ENCODE measurements around the gene SH2D1B. TPM values are rescaled to one million over a fixed set of nuclear protein-coding genes. Genes with fewer than 3 reads are reported as not detected.

SH2D1B gene
- total and polyA plus RNA-seq, 10 of the 15 experiments (the other 5 are each of a cell fraction or from before 2014, with no cell fraction given), result 0.18 TPM; not detected in 9

GRCh38 chr1:162391790-162392563 is 20.0 kb downstream of the SH2D1B start:
- Histone ChIP-seq H3K27me3 (replicated peaks in 1 of 2; ENCODE audit: control insufficient read depth in 2 of 2, insufficient read depth in 2 of 2, low read length in 1 of 2) (peaks cover 0 to 5% of the 10 kb centered on the region in 2 experiments; a peak in 2 of 4 replicates), H3K4me3 (no peak overlapping the region), H3K9me3 (replicated peaks; ENCODE audit: control insufficient read depth, insufficient read depth, low read length) (no peaks in the 10 kb centered on the region), H3K79me2 (ENCODE audit: control insufficient read depth, insufficient read depth, low read length) (no peaks in the 10 kb centered on the region), H3K27ac (ENCODE audit: control insufficient read depth, insufficient read depth) (no peak overlapping the region), H4K20me1 (ENCODE audit: control insufficient read depth, insufficient read depth) (no peaks in the 10 kb centered on the region), H3K36me3 (ENCODE audit: control insufficient read depth in 2 of 2, insufficient read depth in 2 of 2, low read length in 1 of 2) (no peaks in the 10 kb centered on the region), H3K9ac (ENCODE audit: control insufficient read depth, insufficient read depth, low read length) (no peak overlapping the region), H3K4me1 (ENCODE audit: control insufficient read depth, insufficient read depth, low read length) (0 out of 2 replicates have a peak, but pooled peaks cover 4% of the 10 kb centered on the region), H3K4me2 (ENCODE audit: control insufficient read depth, insufficient read depth) (no peak overlapping the region), H2AFZ (ENCODE audit: control insufficient read depth, low read depth, low read length) (no peak overlapping the region)
- CTCF ChIA-PET, result interaction anchor here (0.6 to 6.9 kb wide), 14 partner anchors 12 to 644 kb away, joined by 3 to 126 read pairs (median 4); partner anchors contain the start of gene C1orf226
- ATAC-seq, result peak; percentile 66
- SMC1A ChIA-PET (ENCODE audit: uncharacterized antibody, unreplicated experiment), result interaction anchor here (0.6 to 6.4 kb wide), 9 partner anchors 16 to 355 kb away, joined by 3 to 84 read pairs (median 6); no protein-coding TSS in a partner anchor
- intact Hi-C loops (cut with micrococcal nuclease; ENCODE audit: unreplicated experiment), result loop anchor here (1.0 to 5.0 kb wide), 3 partner anchors 35 to 336 kb away; no protein-coding TSS in a partner anchor
- 46% methylated on average over 4 of the region's 4 CpGs for WGBS (ENCODE audit: insufficient coverage, insufficient replicate concordance, low lambda C conversion rate, missing lambda C conversion rate)
- RAD21 ChIA-PET (ENCODE audit: unreplicated experiment), result interaction anchor here (0.6 to 6.4 kb wide), 6 partner anchors 10 to 336 kb away, joined by 3 to 83 read pairs (median 5); no protein-coding TSS in a partner anchor
- FAIRE-seq, result no peak
- no peak for DNase-seq (ENCODE audit: low read depth, low spot score)
- in situ Hi-C loops (cut with MboI), result loop anchor here (5.0 kb wide), 1 partner anchor 335 kb away; no protein-coding TSS in a partner anchor
- BruUV-seq (replicated peaks), result no TSS peak
- POLR2A ChIA-PET, result no interaction called here
- TF ChIP-seq MEF2B (IDR thresholded peaks at IDR 0.05; ENCODE audit: partially characterized antibody, poor library complexity, severe bottlenecking) (no peak), CHD2 (IDR thresholded peaks at IDR 0.05; ENCODE audit: borderline replicate concordance, low read depth, low read length) (no peak), TARDBP (IDR thresholded peaks at IDR 0.05; ENCODE audit: borderline replicate concordance) (no peak), EED (IDR thresholded peaks at IDR 0.05; ENCODE audit: low read depth) (no peak), ATF7 (IDR thresholded peaks at IDR 0.05; ENCODE audit: low read depth) (peak; percentile 61), IKZF1 (conservative IDR thresholded peaks at IDR 0.05) (peak; percentile 69), USF1 (IDR thresholded peaks at IDR 0.05; ENCODE audit: borderline replicate concordance, extremely low read length, insufficient read depth, low read depth, low read length) (no peak), HDAC2 (IDR thresholded peaks at IDR 0.05) (no peak), HDGF (IDR thresholded peaks at IDR 0.05) (no peak), CEBPB (IDR thresholded peaks at IDR 0.05; ENCODE audit: borderline replicate concordance in 1 of 2, low read depth in 2 of 2, low read length in 2 of 2) (no peak), YY1 (IDR thresholded peaks at IDR 0.05; ENCODE audit: low read depth, low read length) (0 out of 2 replicates have a peak, but pooled peaks have one; percentile 30), TCF3 (IDR thresholded peaks at IDR 0.05; ENCODE audit: borderline replicate concordance, insufficient read depth, low read depth, low read length) (no peak), CHD4 (IDR thresholded peaks at IDR 0.05) (no peak), IRF4 (IDR thresholded peaks at IDR 0.05; ENCODE audit: low read depth, low read length) (no peak), ETV6 (conservative IDR thresholded peaks at IDR 0.05 in 1 of 2, IDR thresholded peaks at IDR 0.05 in 1 of 2; ENCODE audit: borderline replicate concordance in 1 of 2, low read depth in 1 of 2) (peak in 1 of 2 experiments; percentile 95; a peak in 2 of 4 replicates), SIX5 (IDR thresholded peaks at IDR 0.05; ENCODE audit: low read depth, low read length, severe bottlenecking) (no peak), RAD51 (IDR thresholded peaks at IDR 0.05) (0 out of 2 replicates have a peak, but pooled peaks have one; percentile 15), IRF3 (IDR thresholded peaks at IDR 0.05) (no peak), SMC3 (IDR thresholded peaks at IDR 0.05; ENCODE audit: borderline replicate concordance, low read length) (peak; percentile 84), MXI1 (IDR thresholded peaks at IDR 0.05; ENCODE audit: low read depth, low read length) (no peak), SRF (IDR thresholded peaks at IDR 0.05; ENCODE audit: low read depth in 2 of 2, low read length in 2 of 2) (no peak), EZH2 (IDR thresholded peaks at IDR 0.05; ENCODE audit: borderline replicate concordance, control insufficient read depth, low read depth, low read length) (no peak), NFYB (IDR thresholded peaks at IDR 0.05; ENCODE audit: insufficient read depth, low read depth, low read length) (no peak)
